Cardiac muscle cell (in vitro differentiated cells and primary cell): ENCODE results near the gene RPL19. TPM values are rescaled to one million over a fixed set of nuclear protein-coding genes. Genes with fewer than 3 reads are reported as not detected.

ENCODE experiments used
- DNase-seq, 2 donors: peaks; one replicate each; pipeline versions ENCODE4 v3.0.0 to v3.0.0-alpha.2; 2010 to 2017; ENCODE audit warnings: low read depth in 1 of 2, low spot score in 1 of 2
- H3K27ac ChIP-seq: fragments of 200-600 bp; sonication (generic); 2 replicates; pipeline ENCODE4 v1.5.1; 2016
- H3K27me3 ChIP-seq: fragments of 200-600 bp; sonication (generic); 2 replicates; pipeline ENCODE4 v1.6.0; 2016; ENCODE audit warnings: control low read depth
- H3K36me3 ChIP-seq: fragments of 200-600 bp; sonication (generic); 2 replicates; pipeline ENCODE4 v1.5.1; 2016; ENCODE audit warnings: control low read depth
- H3K4me1 ChIP-seq: fragments of 200-600 bp; sonication (generic); 2 replicates; pipeline ENCODE4 v1.8.1; 2017; ENCODE audit warnings: low read depth, mild to moderate bottlenecking, mixed run types
- H3K4me3 ChIP-seq: fragments of 200-600 bp; sonication (generic); 2 replicates; pipeline ENCODE4 v1.5.1; 2016; ENCODE audit warnings: mild to moderate bottlenecking
- H3K9me3 ChIP-seq: fragments of 200-600 bp; sonication (generic); 2 replicates; pipeline ENCODE4 v1.5.1; 2017; ENCODE audit warnings: low read depth, mild to moderate bottlenecking, control low read depth
- CTCF ChIP-seq: IDR thresholded peaks from 2 replicates; pipeline ENCODE4 v1.5.1; 2012; ENCODE audit warnings: low read depth, mild to moderate bottlenecking, low read length
- polyA plus RNA-seq: library from polyadenylated mRNA; unstranded; fragments of >200 nt; fragmentation: Nextera tagmentation; extraction: Ambion mirVana; gene quantifications from 2 replicates; pipeline ENCODE4 v1.2.1, GENCODE V29; 2016
- total RNA-seq: library from RNA; depleted of rRNA; stranded (reverse); fragments of >200 nt; gene quantifications from 2 replicates; pipeline ENCODE4 v1.2.3, GENCODE V29; 2016

Gene RPL19
- total and polyA plus RNA-seq, 2 experiments from 2014 or later, result 761 to 3,028 TPM

- H3K4me3 ChIP-seq, result peak overlapping the region; percentile 24
- no peak for TF ChIP-seq CTCF
- H3K4me1 ChIP-seq, result peaks cover 13% of the 10 kb centered on the region
- no peaks in the 10 kb centered on the region for H3K27me3 ChIP-seq
- peaks cover 7% of the 10 kb centered on the region for H3K36me3 ChIP-seq
- DNase-seq, result peak; percentile 66 to 75
- H3K9me3 ChIP-seq, result no peaks in the 10 kb centered on the region
- H3K27ac ChIP-seq, result no peak overlapping the region
These were observed 9.4 kb downstream of the RPL19 start for GRCh38 chr17:39209317-39210092.

- H3K4me3 ChIP-seq, result peak overlapping the region; percentile 24
These were observed 10.0 kb downstream of the RPL19 start for GRCh38 chr17:39210093-39210434.

GRCh38 chr17:39212195-39212810, 12.2 kb downstream of the RPL19 start:
- H3K36me3 ChIP-seq, result no peaks in the 10 kb centered on the region
- peaks cover 13% of the 10 kb centered on the region for H3K4me1 ChIP-seq
- TF ChIP-seq CTCF, result no peak
- peaks cover 10% of the 10 kb centered on the region for H3K27me3 ChIP-seq
- no peak overlapping the region for H3K27ac ChIP-seq
- no peaks in the 10 kb centered on the region for H3K9me3 ChIP-seq
- DNase-seq, result no peak
- no peak overlapping the region for H3K4me3 ChIP-seq

More at GRCh38 chr17:39210093-39210434, 10.0 kb downstream of the RPL19 start:
- DNase-seq, result no peak
- no peak overlapping the region for H3K27ac ChIP-seq
- TF ChIP-seq CTCF, result no peak
- H3K36me3 ChIP-seq, result peaks cover under 1% of the 10 kb centered on the region
- H3K9me3 ChIP-seq, result no peaks in the 10 kb centered on the region
- H3K27me3 ChIP-seq, result peaks cover 4% of the 10 kb centered on the region
- peaks cover 13% of the 10 kb centered on the region for H3K4me1 ChIP-seq

GRCh38 chr17:39212841-39213480, 12.9 kb downstream of the RPL19 start:
- Histone ChIP-seq H3K4me3 (no peak overlapping the region), H3K36me3 (no peaks in the 10 kb centered on the region), H3K27ac (no peak overlapping the region), H3K9me3 (no peaks in the 10 kb centered on the region), H3K27me3 (peaks cover 17% of the 10 kb centered on the region), H3K4me1 (peaks cover 13% of the 10 kb centered on the region)
- DNase-seq, result no peak
- no peak for TF ChIP-seq CTCF

GRCh38 chr17:39213852-39214251, 13.8 kb downstream of the RPL19 start:
- no peaks in the 10 kb centered on the region for H3K36me3 ChIP-seq
- H3K4me1 ChIP-seq, result peaks cover 13% of the 10 kb centered on the region
- no peak for DNase-seq
- TF ChIP-seq CTCF, result no peak
- H3K27me3 ChIP-seq, result peaks cover 26% of the 10 kb centered on the region
- H3K9me3 ChIP-seq, result no peaks in the 10 kb centered on the region
- no peak overlapping the region for H3K4me3 ChIP-seq
- no peak overlapping the region for H3K27ac ChIP-seq
